Measurements from ENCODE around the gene SIAH2.

Gene SIAH2

DNA sequence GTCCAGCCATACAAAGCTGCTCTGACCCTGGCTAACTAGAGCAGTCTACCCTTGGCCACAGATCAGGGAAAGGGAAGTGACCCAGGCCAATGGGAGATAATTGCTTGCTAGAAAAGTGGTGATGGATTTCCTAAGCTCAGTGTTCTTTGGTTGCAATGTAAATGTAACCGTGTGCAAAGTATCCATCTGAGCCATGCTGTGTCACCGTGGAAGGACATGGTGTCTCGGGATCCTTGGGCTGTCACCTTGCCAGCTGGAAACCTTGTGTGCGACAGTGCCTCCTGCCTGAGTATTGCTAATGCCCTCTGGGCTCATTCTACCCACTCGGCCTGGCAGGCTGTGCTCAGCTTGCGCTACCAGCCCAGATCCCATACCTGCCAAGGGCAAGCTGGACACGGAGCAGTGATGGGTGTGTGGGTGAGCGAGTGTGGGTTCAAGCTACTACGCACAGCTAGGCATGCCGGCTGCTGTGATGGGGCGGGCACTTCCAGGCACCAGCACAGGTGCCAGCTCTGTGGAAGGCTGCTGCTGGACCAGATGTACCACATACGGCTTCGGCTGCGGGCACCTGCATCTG lies 10.7 kb upstream of the SIAH2 start:
- no peak for DNase-seq

GRCh38 chr3:150771600-150771999 lies 8.6 kb upstream of the SIAH2 start:
- no peak for DNase-seq

DNA sequence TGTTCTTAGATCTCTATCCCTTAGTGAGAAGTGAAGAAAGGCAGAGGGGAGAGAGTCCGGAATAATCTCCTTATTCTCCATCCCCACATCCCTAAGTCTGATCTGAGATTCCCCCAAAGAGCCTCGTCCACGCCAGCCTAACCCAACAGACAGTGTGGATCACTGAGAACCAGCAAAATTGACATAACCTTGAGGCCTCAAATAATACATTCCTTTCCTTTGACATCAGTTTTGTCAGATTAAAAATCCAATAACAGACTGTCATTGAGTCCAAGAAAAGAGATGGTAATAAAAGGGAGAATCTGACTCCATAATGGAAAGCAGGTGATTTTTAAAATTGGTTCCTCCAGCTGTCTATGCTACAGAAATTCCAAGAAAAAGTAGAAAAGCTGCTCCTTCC lies 7.7 kb upstream of the SIAH2 start:
- DNase-seq = no peak

DNA sequence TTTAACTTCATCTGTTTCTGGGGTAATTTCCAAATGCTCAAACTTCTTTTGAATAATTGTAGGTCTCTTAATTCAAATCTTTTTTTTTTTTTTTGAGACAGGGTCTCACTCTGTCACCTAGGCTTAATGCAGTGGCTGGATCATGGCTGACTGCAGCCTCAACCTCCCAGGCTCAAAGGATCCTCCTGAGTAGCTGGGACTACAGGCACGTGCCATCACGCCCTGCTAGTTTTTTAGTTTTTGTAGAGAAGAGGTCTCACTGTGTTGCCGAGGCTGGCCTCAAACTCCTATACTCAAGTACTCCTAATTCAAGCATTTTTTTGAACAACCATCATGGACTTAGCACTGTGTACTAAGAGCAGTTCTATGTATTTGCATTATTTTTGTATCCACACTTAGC lies 3.8 kb upstream of the SIAH2 start:
- DNase-seq = no peak

DNA sequence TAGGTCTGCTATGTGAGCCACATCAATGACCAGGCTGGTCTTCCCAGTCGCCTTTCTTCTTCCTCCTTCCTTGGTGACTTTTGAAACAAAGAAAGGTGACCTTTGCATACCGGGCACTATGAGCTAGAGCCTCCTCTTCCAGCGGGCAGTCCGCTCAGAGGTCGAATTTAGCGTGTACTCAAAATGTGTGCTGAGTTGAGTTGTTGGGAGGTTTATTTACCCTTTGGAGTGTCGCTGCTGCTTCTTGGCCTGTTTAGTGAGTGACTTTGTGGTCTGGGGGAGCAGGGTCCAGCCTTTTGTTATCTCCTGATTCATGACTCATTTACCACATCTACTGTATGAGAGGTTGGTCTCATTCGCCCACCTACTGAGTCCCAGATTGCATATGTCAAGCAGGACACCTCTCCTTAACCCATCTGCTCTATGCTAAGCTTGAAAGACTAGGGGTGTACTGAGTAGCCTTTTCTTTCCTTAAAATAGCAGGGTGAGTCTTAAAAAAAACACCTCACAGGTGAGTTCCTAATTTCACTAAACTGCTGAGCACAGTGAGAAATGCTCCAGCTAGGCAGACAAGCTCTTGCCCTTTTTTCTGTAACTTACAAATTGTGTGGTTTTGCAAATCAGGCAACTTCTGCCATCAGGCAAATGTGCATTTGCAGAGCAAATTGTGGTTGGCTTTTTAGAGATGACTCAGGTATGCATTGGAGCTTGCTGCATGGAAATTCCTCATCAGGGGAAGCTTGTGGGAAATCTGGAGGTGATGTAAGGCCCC lies 3.2 kb upstream of the SIAH2 start:
- DNase-seq = no peak

GRCh38 chr3:150764967-150765366 lies 2.0 kb upstream of the SIAH2 start:
- no peak for DNase-seq

DNA sequence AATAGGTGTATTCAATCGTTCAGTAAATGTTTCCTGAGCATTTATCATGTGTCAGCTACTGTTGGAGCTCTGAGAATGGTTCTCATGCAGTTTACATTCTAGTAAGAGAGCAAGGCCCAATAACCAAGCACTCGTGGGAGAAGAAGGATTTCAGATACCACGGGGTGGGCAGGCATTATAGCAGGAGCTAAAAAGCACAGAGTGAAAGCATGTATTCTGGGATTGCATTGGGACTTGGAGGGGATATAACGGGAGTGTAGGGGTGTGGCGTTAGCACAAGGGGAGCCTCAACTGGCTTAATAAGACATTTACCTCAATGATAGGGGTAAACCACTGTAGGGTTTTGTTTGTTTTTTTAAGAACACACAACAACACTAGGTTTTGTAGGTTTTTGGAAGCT lies 1.6 kb upstream of the SIAH2 start:
- no peak for DNase-seq

DNA sequence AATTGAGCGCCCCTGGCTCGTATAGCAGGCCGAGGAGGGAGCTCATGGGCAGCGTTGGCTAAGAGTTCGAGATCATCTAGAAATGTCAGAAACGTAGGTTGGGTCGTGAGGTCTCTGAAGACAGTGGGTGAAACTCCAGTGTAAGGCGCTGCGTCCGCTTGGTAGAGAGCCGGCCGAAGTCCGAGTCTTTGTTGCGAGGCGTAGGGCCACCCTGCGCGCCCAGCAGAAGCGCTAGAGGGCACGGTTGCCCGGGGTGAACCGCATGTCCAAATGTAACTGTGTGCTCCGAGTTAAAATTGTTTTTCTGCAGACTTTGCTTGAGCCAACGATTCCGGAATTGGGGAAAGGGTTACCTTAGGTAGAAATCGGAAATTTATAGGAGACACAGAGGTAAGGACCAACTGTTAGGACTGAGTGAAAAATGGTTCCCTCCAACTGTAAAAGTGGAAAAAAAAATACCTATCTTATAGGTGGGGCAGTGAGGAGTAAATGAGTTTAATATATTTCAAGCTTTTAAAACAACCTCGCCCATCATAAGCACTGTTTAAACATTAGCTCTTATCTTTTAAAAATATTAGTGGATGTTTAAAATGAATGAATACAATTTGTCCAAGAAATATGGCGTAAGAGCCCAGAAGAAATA lies 993 bp upstream of the SIAH2 start:
- peak in 1 of 2 experiments; percentile 82 for DNase-seq

- no peak for DNase-seq
These were observed 277 bp downstream of the SIAH2 start for GRCh38 chr3:150762662-150763121.

- DNase-seq = peak; percentile 37 to 57
These were observed 923 bp downstream of the SIAH2 start for GRCh38 chr3:150761831-150762661.

- no peak for DNase-seq
These were observed 2.4 kb downstream of the SIAH2 start for GRCh38 chr3:150760431-150761200.

- DNase-seq = no peak
These were observed 3.0 kb downstream of the SIAH2 start for GRCh38 chr3:150759947-150760346.

GRCh38 chr3:150759319-150759718 lies 3.6 kb downstream of the SIAH2 start:
- no peak for DNase-seq

DNA sequence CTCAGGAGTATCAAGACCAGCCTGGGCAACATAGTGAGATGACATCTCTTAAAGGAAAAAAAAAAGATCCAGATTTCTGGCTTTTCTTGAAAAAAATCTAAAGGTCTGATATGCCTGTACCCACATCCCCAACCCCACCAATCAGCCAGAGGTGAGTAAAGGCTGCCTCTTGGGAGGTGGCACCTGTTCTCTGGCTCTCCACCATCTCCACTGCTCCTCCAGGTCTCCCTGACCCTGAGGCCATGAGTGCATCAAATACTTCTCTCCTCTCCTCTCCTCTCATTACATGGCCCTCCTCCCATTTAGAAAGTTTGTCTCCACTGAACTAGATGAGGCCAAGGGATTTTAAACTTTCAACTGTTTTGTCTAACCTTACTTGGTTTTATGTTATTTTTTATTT lies 5.2 kb downstream of the SIAH2 start:
- DNase-seq = no peak

GRCh38 chr3:150757364-150757763 lies 5.6 kb downstream of the SIAH2 start:
- no peak for DNase-seq

- DNase-seq = no peak
These were observed 6.4 kb downstream of the SIAH2 start for GRCh38 chr3:150756491-150757059.

DNA sequence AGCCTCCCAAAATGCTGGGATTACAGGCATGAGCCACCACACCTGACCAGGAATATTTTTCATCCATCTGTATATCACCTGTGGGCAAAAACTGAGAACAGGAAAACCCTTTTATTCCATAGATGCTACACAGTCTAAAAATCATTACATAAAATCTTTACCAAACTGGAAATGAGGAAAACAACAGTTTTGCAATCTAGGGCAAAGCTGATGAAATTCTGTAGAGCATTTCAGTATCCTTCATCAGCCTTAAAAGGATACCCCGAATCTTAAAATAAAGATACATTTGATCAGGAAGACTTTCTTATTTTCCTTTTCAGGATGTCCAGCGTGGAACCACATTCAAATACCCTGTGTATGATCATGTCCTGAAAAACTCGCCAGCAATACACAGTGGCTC lies 7.1 kb downstream of the SIAH2 start:
- DNase-seq = no peak

DNA sequence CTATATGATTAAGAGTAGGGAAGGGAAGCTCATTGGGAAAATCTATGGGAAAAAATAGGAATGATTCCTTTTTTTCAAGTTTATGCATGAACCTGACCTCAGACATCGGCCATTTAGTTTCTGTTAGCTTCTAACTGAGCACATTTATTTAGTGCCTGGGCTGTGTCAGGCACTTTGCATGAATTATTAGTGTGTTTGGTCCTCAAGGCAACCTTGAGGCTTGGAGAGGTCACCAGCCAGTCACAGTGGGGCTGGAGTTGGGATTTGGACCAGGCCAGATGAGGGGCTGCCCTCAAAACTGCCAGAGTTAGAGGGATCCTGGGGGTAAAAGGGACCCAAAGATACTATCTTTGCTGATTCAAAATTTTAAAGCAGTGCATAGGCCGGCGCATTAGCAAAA lies 8.1 kb downstream of the SIAH2 start:
- DNase-seq = no peak

DNA sequence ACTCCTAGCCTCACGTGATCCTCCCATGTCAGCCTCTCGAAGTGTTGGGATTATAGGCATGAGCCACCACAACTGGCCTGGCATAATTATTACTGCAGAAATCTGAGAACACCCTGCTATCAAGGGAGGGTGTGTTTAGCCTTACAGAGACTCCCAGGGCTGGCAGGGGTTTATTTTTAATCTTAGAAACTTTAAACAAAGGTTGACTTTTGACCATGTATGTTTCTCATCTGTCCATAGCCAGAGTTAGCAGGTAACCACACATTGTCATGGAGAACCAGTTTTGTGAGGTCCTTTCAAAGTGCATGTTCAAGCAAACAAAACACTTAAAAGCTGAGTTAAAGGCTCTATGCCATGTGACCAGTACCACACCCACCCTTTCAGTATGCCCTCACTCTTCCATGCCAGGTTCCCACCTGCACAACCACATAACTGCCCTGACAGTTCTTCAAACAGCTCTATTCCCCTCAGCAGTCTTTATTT lies 11.1 kb downstream of the SIAH2 start:
- DNase-seq = no peak

GRCh38 chr3:150749255-150749654 lies 13.7 kb downstream of the SIAH2 start:
- DNase-seq = no peak

- no peak for DNase-seq
These were observed 14.3 kb downstream of the SIAH2 start for GRCh38 chr3:150748684-150749047.

All from SW 1271 (cell line).